D721Med (cell line): ENCODE results near the gene SERP2.

Experiments
- DNase-seq: peaks from one replicate; pipeline ENCODE4 v3.0.0; 2011; ENCODE audit warnings: low spot score; ENCODE audit not compliant: insufficient read length
- FAIRE-seq: peaks from 2 replicates; lab custom pipeline; 2011; peaks lifted over from hg19 to GRCh38; lab: Jason Lieb, UNC
- CTCF ChIP-seq: IDR thresholded peaks from 2 replicates; pipeline ENCODE4 v1.5.1; 2012; ENCODE audit warnings: mild to moderate bottlenecking, control low read depth; ENCODE audit not compliant: insufficient read depth; ENCODE audit errors: missing control alignments

The SERP2 gene

DNA sequence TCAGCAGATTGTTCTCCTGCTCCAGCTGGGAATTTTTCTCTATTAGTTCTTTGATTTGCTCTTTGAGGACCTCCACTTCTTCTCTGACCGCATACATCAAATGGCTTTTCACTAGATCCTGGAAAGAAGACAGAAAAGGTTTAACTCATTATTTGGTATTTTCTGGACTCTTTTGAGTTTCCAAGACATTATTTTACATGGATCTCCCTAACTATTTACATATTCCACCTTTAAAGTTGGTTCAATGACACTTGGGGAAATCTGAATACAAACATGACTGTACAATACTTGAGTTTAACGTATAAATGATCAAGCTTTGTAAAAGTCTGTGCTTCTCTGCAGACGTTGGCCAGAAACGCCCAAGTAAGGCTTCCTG lies 61.1 kb downstream of the SERP2 start:
- DNase-seq (no peak), FAIRE-seq (no peak)
- no peak for TF ChIP-seq CTCF

DNA sequence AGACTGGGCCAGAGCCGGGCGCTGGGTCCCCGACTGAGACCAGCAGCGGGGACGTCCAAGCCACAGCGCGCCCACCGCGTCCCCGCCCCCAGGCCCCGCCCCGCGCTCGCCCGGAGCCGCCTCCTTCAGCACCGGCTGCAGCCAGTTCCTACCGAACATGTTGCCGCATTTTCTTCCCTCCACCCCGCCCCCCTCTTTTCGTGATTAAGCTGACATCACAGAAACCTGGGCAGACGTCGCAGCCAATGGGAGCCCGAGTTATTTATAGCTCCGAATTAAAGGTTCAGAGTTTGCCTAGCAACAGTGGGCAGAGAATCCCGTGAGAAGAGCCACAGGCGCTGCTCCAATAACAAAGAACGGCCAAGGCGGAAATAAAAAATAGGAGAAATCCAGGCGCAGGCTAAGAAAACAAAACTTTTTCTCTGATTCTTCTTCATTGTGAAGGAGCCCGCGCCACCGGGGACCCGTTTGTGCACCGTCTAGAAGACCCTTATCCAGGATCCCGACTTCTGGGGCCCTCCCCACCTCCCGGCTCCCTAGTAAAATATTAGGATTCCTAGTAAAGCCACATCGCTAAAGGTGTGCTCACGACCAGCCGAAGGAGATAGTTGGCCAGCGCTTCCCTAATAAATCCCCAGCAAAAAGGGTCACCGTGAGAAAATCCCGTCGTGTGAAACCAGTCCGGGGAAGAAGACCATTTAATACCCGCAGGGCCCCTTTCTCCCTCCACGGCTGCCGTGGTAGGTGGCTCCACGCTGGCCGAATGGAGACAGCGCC lies 61.7 kb downstream of the SERP2 start:
- FAIRE-seq (peak; percentile 38), DNase-seq (peak; percentile 65)
- TF ChIP-seq CTCF, result no peak

- TF ChIP-seq CTCF, result no peak
- FAIRE-seq, result no peak
- DNase-seq, result no peak
Observed at GRCh38 chr13:44435919-44436510, 62.4 kb downstream of the SERP2 start.

GRCh38 chr13:44436589-44437337 lies 63.1 kb downstream of the SERP2 start:
- peak; percentile 30 for DNase-seq
- FAIRE-seq, result no peak
- no peak for TF ChIP-seq CTCF

DNA sequence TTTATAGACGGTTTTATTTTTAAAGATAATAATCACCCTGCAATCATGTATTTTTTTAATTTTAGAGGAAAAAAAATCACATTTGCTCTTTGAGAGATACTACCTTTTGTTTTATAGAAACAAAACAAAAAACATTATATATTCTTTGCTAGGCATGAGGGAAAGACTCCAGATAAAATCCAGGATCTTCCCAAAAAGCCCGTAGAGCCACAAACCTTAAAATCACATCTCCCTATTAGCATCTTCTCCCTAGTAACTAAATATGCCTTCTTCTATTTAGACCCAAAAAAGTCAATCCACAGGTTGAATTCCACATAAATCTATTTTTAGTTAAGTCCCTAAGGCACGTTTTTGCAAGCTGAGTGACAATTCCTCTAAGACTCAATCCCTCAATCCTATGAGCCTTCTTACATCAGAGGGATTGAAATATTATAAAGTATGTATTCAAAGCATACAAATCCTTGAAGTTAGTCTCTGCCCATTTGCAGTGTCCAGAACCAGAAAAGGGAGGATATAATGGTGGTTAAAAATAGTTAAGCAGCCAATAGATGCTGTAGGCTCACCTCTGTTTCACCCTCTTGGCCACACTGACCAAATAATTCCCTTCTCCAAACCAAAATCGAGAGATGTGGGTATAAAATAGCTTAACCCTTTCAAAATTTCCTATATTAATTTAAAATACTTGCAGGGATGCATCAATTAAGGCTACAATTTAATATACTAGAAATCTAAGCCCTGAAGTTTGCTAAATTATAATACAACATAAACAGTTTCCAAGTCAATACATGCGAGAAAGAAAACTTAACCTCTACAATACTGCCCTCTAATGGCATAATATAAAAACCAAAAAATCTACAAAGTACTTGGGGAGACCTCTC lies 64.0 kb downstream of the SERP2 start:
- peak; percentile 73 for FAIRE-seq
- no peak for DNase-seq
- peak; percentile 50 for TF ChIP-seq CTCF

DNA sequence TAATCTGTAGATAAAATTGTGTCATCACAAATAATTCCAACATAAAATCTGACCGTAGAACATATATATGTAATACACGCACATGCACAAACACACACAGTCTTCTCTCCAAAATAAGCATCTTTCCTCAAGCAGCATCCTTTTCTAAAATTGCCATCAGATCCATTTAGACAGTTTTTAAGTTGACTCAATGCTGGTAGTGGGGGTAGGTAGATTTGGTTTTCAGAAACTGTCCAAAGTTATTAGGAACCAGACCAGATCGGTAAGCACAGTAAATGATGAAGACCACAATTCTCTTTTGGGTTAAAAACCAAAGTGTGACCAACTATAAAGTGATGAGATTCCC lies 64.6 kb downstream of the SERP2 start:
- DNase-seq (no peak), FAIRE-seq (no peak)
- TF ChIP-seq CTCF, result no peak
